ENCODE data around the gene NDC1.

- TF ChIP-seq RAD21 (IDR thresholded peaks at IDR 0.05; ENCODE audit: low read length): no peak
- TF ChIP-seq CTCF (conservative IDR thresholded peaks at IDR 0.05; ENCODE audit: low read depth, low read length): no peak
- no peak for TF ChIP-seq POLR2A (IDR thresholded peaks at IDR 0.05; ENCODE audit: low read depth, low read length)
- TF ChIP-seq ELK1 (IDR thresholded peaks at IDR 0.05; ENCODE audit: borderline replicate concordance, low read depth, low read length): no peak
- no peak for TF ChIP-seq CHD1 (IDR thresholded peaks at IDR 0.05; ENCODE audit: low read depth, low read length)
- TF ChIP-seq, protein P1, sequence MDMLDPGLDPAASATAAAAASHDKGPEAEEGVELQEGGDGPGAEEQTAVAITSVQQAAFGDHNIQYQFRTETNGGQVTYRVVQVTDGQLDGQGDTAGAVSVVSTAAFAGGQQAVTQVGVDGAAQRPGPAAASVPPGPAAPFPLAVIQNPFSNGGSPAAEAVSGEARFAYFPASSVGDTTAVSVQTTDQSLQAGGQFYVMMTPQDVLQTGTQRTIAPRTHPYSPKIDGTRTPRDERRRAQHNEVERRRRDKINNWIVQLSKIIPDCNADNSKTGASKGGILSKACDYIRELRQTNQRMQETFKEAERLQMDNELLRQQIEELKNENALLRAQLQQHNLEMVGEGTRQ (IDR thresholded peaks at IDR 0.05; ENCODE audit: low read depth, low read length): no peak
- no peak for TF ChIP-seq MAZ (IDR thresholded peaks at IDR 0.05; ENCODE audit: borderline replicate concordance, low read depth, low read length)
- TF ChIP-seq CEBPB (IDR thresholded peaks at IDR 0.05; ENCODE audit: low read depth, low read length): peak; percentile 67
- no peak for TF ChIP-seq BHLHE40 (IDR thresholded peaks at IDR 0.05; ENCODE audit: low read depth, low read length)
Observed at GRCh38 chr1:53722025-53722424, 116.1 kb downstream of the NDC1 start.

Data from IMR-90 (cell line).